Spleen (tissue), 7 donors: ENCODE measurements around the gene OBSCN.

Source experiments
- POLR2A ChIP-seq, 3 donors: fragments of 450-650 bp; IDR thresholded peaks; one replicate each; pipeline ENCODE4 v1.5.1; 2017; ENCODE audit warnings: antibody characterized with exemption in 3 of 3, mild to moderate bottlenecking in 1 of 3
- TF ChIP-seq, protein P1 (sequence below), 11 experiments: fragments of 200-600 bp in 7 of 11; fragments of 450-650 bp in 4 of 11; sonication (generic) in 4 of 11; IDR thresholded peaks in 8 of 11; conservative IDR thresholded peaks in 3 of 11; 1 replicate in 7 of 11; 2 replicates in 4 of 11; pipeline versions ENCODE4 v1.4.0 to v1.8.0; 2016 to 2021; ENCODE audit warnings: antibody characterized with exemption in 11 of 11, inconsistent platforms in 4 of 11, mild to moderate bottlenecking in 1 of 11
- donor health status: DM: no; HTN: no; CAD: no; lungs with moderate emphysema.
- donor health status: DM: no; HTN: no; CAD: no.
- donor health status: DM: no; HTN: no; CAD: no.

DNA sequence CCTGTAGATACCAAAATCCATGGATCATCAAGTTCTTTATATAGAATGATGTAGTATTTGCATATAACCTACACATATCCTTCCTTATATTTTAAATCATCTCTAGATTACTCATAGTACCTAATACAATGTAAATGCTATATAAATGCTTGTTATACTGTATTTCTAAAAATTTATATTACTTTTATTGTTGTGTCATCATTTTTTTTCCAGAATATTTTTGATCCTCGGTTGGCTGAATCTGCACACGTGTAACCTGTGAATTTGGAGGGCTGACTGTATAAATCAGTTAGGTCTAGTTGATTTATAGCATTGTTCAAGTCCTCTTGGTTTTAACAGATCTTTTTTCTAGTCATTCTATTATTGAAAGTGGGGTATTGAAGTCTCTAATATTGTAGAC, 23.3 kb downstream of the OBSCN start:
- TF ChIP-seq POLR2A (IDR thresholded peaks at IDR 0.05): no peak
- TF ChIP-seq, protein P1, sequence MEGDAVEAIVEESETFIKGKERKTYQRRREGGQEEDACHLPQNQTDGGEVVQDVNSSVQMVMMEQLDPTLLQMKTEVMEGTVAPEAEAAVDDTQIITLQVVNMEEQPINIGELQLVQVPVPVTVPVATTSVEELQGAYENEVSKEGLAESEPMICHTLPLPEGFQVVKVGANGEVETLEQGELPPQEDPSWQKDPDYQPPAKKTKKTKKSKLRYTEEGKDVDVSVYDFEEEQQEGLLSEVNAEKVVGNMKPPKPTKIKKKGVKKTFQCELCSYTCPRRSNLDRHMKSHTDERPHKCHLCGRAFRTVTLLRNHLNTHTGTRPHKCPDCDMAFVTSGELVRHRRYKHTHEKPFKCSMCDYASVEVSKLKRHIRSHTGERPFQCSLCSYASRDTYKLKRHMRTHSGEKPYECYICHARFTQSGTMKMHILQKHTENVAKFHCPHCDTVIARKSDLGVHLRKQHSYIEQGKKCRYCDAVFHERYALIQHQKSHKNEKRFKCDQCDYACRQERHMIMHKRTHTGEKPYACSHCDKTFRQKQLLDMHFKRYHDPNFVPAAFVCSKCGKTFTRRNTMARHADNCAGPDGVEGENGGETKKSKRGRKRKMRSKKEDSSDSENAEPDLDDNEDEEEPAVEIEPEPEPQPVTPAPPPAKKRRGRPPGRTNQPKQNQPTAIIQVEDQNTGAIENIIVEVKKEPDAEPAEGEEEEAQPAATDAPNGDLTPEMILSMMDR (IDR thresholded peaks at IDR 0.05 in 8 of 11, conservative IDR thresholded peaks at IDR 0.05 in 3 of 11): no peak
